PFSK-1 (cell line): Measurements from ENCODE around the gene FBXL7.

Experiments
- FOXP2 ChIP-seq: optimal IDR thresholded peaks from 2 replicates; pipeline ENCODE3; 2011; ENCODE audit warnings: borderline replicate concordance, control low read depth, inconsistent platforms; ENCODE audit not compliant: insufficient read depth; ENCODE audit errors: extremely low read length, extremely low read depth
- POLR2AphosphoS5 ChIP-seq: IDR thresholded peaks from 2 replicates; pipeline ENCODE4 v1.6.1; 2012; ENCODE audit warnings: low read depth, mild to moderate bottlenecking, control low read depth, low read length, moderate library complexity
- REST ChIP-seq, 2 experiments: IDR thresholded peaks; 2 replicates each; pipeline versions ENCODE4 v1.6.1 to v1.8.0; 2011 to 2012; ENCODE audit warnings: low read depth in 2 of 2, low read length in 2 of 2, control low read depth in 1 of 2, inconsistent platforms in 1 of 2, mild to moderate bottlenecking in 1 of 2, moderate library complexity in 1 of 2; ENCODE audit not compliant: insufficient read depth in 1 of 2
- SIN3A ChIP-seq: IDR thresholded peaks from 2 replicates; pipeline ENCODE4 v1.6.1; 2012; ENCODE audit warnings: mild to moderate bottlenecking, low read length, moderate library complexity, borderline replicate concordance; ENCODE audit not compliant: insufficient read depth

- TF ChIP-seq POLR2AphosphoS5, result no peak
- no peak for TF ChIP-seq REST (IDR thresholded peaks at IDR 0.05; ENCODE audit: insufficient read depth in 1 of 2, low read depth in 2 of 2, low read length in 2 of 2)
- TF ChIP-seq FOXP2, result no peak
- no peak for TF ChIP-seq SIN3A
Measured at GRCh38 chr5:15791859-15792258, 291.9 kb downstream of the FBXL7 start.
